ENCODE results near the gene ELFN2.

GRCh38 chr22:37425800-37426705 lies 1.2 kb downstream of the ELFN2 start:
- TF ChIP-seq CTCF (IDR thresholded peaks at IDR 0.05) (no peak), POLR2AphosphoS5 (IDR thresholded peaks at IDR 0.05) (no peak)

Measured in stomach (tissue), 4 donors.